HG03045 (cell line): ENCODE data around the gene KIRREL2.
"Not testable (repeated sequence)": the region's sequence is repeated elsewhere in the genome, so short reads cannot be mapped to it uniquely, and the experiment has no call there.

Experiments used
- ATAC-seq: cut with Tn5 transposase; IDR thresholded peaks from one replicate; pipeline ENCODE4 v1.9.1; 2021; ENCODE audit warnings: mild to moderate bottlenecking, moderate library complexity; ENCODE audit not compliant: unreplicated experiment

KIRREL2 gene

DNA sequence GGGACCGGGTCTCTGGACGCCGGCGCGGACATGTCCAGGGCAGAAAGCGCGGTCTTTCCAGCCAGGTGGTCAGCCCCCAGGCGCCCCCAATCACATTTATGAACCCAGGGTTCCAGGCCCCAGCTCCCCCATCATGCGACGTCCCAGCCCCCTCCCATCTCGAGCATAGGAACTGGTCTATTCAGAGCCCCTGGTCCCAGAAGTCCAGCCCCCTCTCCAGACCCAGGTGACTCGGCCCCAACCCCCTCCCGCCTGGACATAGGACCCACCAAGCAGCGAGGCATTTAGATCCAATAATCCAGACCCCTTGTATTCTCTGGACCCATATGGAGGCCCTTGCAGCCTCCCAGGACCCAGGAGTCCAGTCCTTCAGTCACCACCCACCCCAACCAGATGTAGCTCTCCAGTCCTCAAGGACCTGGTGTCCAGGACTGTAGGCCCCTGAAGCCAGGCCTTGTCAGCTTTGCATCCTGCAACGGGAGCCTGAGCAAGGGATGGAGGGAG, 12.2 kb downstream of the KIRREL2 start:
- ATAC-seq: no peak

DNA sequence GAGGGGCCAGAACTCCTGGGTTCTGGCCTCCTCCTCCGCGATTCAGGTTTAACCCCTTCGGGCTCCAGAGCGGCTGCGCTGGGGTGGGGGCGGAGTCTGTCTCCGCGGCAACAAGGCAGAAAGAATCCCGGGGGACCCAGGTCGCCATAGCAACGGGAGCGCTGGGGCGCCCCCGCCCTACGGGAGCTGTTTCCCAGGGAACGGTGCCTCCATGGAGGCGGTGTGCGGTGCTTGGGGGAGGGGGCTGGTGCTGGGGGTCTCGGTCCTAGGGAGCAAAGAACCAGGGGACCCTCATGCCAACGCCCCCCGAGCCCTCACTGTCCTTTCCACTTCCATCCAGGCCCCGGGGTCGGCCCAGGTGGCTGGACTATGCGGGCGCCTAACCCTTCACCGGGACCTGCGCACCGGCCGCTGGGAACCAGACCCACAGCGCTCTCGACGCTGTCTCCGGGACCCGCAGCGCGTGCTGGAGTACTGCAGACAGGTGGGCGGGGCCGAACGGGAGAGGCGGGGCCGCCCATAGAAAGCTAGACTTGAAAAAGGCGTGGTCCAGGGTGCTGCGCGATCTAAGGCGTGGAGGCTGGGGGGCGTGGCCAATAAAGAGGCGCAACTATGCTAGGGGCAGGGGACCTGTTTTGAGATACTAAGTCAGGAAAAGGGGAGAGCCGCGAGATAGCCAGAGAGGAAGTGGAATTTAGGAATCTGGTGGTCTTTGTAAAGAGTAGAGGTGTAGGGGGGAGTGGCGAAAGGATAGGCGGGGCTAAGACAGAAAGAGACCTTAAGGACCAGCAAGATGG, 12.8 kb downstream of the KIRREL2 start:
- no peak for ATAC-seq

DNA sequence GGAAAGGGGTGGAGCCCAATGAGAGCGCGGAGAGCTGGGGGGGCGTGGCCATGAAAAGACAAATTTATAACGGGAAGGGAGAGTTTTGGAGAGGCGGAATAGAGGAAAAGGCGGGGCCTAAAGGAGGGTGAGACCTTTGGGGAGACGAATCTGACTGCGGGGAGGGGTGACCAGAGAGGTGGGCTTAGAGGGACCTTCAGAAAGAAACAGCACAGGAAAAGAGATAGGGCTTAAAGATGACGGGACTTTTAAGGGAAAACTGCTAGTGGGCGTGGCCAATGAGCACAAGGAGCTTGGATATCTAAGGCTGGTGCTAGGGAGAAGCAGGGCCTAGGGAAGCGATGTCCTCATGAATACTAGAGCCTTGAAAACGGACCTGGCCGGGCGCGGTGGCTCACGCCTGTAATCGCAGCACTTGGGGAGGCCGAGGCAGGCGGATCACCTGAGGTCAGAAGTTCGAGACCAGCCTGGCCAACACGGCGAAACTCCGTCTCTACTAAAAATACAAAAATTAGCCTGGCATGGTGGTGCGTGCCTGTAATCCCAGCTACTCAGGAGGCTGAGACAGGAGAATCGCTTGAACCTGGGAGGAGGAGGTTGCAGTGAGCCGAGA, 13.5 kb downstream of the KIRREL2 start:
- not testable (repeated sequence) for ATAC-seq

DNA sequence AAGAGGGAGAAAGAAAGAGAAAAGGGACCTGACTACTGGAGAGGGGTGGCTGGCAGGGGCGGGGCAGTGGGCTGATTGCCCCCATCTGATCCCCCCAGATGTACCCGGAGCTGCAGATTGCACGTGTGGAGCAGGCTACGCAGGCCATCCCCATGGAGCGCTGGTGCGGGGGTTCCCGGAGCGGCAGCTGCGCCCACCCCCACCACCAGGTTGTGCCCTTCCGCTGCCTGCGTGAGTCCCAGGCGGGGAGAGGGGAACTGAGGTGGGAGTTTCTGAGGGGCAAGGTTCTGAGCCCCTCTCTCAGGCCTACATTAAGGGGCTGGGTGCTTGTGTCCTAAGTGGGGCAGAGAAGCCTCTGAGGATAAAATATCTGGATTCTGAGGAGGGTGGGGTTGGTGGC, 14.1 kb downstream of the KIRREL2 start:
- ATAC-seq: no peak

DNA sequence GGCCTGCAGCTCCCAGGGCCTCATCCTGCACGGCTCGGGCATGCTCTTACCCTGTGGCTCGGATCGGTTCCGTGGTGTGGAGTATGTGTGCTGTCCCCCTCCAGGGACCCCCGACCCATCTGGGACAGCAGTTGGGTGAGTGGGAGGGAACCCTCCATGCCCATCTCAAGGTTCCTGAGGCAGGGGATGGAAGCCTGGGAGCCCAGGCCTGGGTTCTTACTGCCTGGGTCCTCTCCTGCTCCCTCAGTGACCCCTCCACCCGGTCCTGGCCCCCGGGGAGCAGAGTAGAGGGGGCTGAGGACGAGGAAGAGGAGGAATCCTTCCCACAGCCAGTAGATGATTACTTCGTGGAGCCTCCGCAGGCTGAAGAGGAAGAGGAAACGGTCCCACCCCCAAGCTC, 14.9 kb downstream of the KIRREL2 start:
- ATAC-seq: no peak

DNA sequence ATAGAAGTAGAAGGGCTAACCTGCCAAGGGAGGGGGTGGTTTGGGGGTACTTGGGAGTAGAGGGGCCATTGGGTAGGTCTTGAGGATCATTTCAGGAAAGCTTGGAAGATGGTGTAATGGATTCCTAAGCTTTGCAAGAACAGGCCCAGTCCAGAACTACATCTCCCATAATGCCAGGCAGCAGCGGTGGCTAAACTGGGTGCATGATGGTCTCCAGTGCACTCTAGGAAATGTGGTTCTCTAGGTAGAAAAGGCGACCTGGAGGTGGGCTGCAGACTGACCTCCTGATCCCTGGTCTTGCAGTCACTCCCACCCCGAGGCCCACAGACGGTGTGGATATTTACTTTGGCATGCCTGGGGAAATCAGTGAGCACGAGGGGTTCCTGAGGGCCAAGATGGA, 15.5 kb downstream of the KIRREL2 start:
- no peak for ATAC-seq

DNA sequence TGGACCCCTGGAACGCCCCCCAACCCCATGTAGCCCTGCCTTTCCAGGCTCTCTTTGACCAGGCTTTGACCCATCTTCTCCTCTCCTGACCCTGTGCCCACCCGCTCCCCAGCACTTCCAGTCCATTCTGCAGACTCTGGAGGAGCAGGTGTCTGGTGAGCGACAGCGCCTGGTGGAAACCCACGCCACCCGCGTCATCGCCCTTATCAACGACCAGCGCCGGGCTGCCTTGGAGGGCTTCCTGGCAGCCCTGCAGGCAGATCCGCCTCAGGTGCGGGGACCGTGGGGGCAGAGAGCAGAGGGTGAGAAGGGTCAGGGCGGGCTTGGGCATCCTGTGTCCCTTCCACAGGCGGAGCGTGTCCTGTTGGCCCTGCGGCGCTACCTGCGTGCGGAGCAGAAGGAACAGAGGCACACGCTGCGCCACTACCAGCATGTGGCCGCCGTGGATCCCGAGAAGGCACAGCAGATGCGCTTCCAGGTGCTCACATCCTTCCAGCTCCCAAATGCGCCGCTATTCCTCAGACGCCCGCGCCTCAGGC, 17.8 kb downstream of the KIRREL2 start:
- no peak for ATAC-seq

DNA sequence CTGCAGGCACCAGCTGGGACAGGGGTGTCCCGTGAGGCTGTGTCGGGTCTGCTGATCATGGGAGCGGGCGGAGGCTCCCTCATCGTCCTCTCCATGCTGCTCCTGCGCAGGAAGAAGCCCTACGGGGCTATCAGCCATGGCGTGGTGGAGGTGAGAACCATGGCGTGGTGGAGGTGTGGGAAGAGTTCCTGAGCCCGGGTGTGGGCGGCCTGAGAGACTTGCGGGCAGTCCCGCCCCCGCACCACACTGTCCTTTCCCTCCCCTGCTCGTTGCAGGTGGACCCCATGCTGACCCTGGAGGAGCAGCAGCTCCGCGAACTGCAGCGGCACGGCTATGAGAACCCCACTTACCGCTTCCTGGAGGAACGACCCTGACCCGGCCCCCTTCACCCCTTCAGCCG, 22.4 kb downstream of the KIRREL2 start:
- no peak for ATAC-seq

DNA sequence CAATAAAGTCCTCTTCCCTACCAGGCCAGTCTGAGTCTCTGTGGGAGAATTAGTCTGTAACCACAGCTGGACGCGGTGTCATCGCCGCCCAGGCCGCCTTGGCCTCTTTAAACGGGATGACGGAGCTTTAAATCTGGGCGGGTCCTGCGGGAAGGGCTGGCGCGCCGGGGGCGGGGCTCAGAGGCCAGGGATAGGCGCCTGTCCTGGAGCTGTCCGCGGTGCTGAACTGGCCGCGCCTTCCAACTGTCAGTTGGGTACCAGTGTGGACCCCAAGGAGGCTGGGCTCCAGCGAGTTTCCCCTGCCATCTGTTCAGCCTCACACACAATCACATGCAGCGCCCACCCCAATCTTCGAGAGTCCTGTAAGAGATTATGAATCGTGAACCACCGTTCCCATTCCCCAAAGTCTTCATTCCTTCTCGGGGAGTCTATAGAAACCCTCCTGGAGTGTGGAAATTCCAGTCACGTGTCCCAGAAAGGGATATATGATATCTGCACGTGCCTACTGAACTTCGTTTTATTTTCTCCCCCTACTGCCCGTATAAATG, 23.1 kb downstream of the KIRREL2 start:
- ATAC-seq: no peak

DNA sequence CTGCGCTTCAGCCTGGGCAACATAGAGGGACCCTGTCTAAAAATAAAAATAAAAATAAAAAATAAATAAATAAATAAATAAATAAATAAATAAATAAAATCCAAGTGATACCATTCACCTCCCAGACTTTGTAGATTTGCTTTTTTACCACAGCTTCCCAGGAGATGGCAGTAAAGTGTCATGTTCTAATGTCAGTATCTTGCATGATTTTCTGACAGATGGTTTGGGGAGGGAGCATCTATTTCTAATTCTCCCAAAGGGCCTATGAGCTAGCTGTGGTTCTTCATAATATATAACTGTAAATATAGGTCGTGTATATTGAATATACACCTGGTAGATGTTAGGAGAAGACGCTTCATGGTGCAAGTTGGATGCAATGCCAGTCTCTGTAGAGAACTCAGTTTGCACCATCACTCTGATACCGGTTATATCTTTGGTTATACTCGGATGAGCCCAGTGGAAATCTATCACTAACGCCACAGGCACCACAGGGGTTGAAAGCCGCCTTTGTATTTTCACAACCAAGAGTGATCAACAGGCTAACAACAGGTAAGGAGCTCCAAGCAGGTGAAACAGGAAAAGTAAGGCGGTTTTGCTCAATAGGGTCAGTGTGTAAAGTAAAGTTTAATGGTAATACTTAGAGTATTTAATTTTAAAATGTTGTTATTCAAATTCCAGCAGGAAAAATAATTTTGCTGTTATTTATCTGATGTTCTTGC, 25.6 kb downstream of the KIRREL2 start:
- ATAC-seq: no peak

DNA sequence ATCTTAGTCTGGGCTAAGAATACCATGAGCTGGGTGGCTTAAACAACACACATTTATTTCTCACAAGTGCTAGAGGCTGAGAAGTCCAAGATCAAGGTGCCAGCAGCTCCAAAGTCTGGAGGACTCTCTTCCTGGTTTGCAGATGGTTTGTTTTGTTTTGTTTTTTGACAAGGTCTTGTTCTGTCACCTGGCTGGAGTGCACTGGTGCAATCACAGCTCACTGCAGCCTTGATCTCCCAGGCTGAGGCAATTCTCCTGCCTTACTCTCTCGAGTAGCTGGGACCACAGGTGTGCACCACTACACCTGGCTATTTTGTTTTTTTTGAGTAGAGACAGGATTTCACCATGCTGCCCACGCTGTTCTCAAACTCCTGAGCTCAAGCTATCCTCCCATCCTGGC, 27.2 kb downstream of the KIRREL2 start:
- ATAC-seq: no peak

DNA sequence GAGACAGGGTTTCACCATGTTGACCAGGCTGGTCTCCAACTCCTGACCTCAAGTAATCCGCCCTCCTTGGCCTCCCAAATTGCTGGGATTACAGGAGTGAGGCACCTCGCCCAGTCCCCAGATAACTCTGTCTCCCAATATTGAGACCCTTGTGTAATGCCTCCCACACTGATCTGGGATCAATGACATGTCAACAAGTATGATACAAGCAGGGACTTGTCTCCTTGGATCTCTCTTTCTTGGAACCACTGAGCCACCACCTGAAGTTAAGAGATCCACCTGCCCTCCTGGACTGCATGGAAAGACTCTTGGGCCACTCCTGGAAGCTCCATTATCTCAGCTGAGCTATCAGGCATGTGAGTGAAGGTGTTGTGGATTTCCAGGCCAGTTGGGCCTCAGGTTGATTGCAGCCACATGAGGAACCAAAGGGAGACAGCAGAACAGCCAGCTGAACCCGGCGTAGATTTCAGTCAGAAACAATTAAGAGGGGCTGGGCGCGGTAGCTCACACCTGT, 28.6 kb downstream of the KIRREL2 start:
- no peak for ATAC-seq

DNA sequence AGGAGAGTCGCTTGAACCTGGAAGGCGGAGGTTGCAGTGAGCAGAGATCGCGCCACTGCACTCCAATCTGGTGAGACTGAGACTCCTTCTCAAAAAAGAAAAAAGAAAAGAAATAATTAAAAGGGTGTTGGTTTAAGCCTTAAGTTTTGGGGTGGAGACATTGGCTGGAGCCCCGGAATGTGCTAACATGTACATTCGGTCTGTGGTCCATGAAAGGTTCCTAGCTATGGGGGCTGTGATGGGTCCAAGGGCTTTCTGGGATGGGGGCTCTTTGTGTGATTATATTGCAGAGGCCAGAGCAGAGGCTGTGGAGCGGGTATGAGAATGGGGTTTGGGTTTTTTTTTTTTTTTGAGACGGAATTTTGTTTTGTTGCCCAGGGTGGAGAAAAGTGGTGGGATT, 29.2 kb downstream of the KIRREL2 start:
- ATAC-seq: no peak

DNA sequence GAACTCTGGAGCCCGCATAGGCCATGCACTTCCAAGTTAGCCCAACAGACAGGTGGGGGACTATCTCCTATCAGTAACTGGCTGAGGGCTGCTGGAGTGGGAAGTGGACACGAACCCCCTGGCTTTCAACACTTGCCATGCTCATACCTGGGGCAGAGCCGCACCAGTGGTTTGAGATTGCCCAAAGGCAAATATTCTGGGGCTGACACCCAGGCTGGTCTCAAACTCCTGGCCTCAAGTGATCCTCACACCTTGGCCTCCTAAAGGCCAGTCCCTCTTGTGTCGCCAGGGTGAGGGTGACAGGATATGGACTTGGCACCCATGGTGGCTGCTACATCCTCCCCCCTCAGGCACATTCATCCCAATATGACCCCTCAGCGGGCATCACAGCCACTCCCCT, 30.5 kb downstream of the KIRREL2 start:
- ATAC-seq: no peak

DNA sequence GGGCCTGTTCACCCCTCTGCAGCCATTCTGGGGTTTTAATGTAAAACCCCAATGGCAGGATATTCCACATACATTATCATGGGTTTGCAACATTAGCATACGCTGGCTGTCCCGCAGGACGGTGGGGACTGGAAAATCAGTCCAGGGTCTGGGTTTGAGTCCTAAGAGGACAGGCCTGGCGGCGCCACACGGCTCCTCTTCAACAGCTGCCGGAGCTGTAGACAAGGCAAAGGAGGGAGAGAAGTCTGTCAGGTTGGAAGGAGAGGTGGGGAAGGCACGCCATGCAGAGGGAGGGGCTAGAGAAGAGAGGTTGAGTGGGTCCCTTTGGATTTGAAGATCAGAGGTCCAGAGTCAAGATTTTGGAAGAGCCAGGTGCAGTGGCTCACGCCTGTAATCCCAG, 31.7 kb downstream of the KIRREL2 start:
- no peak for ATAC-seq

DNA sequence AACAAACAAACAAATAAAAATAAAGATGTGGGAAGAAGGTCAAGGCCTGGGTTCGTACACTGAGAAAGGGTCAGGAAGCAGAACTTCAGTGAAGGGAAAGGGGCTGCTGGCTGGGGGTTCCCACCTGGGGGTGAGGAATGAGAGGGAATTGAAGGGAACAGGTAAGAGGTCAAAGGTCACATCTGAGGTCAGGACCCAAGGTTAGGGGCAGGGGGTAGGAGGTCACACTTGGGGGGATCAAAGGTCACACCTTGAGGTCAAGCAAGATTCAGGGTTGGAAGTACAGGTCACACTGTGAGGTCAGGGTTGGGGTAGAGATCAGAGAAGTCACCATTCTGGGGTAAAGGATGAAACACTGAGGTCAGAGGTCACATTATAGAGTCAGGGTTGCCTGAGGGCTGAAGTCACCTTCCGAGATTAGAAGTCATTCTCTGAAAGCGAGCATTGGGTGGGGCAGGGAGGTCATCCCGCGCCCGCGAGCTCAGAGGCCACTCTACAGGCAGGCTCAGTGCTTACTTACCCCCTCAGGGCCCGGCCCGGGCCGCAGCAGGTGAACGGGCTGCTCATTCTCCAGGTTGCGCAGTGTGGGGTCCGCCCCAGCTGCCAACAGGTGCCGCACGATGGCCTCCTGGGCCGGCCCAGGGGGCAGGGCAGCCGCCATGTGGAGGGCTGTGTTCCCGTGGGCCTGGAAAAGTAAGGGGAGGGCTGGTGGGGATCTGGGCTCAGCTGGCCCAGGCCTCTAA, 32.8 kb downstream of the KIRREL2 start:
- no peak for ATAC-seq

DNA sequence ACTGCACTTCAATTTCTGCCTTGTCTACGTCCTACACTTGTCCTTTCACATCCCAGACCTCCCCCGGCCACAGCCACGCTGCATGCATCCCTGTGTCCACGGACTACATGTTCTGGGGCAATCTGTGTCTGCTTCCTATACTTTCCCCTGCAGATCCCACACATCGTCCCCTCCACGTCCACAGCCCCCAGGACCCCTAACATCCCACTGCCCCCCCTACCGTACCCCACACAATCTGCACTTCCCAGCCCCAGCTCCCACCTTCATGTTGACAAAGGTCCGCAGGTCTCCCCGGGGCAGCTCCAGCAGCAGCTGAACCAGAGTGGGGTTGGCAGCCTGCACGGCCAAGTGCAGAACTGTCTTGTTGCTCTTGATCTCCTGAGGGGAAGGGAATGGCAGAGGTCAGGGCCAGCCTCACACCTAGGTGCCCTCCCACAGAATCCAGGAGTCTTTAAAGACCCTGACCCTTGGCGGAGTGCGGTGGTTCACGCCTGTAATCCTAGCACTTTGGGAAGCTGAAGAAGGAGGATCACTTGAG, 33.5 kb downstream of the KIRREL2 start:
- ATAC-seq: no peak

DNA sequence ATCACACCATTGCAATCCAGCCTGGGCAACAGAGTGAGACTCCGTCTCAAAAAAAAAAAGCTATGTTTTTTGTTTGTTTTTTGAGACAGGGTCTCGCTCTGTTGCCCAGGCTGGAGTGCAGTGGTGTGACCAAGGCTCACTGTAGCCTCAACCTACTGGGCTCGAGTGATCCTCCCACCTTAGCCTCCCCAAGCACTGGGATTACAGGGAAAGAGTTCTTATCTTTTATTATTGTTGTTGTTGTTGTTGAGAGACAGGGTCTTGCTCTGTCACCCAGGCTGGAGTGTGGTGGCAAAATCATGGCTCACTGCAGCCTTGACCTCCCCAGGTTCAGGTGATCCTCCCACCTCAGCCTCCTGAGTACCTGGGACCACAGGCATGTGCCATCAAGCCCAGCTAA, 35.1 kb downstream of the KIRREL2 start:
- ATAC-seq: not testable (repeated sequence)

DNA sequence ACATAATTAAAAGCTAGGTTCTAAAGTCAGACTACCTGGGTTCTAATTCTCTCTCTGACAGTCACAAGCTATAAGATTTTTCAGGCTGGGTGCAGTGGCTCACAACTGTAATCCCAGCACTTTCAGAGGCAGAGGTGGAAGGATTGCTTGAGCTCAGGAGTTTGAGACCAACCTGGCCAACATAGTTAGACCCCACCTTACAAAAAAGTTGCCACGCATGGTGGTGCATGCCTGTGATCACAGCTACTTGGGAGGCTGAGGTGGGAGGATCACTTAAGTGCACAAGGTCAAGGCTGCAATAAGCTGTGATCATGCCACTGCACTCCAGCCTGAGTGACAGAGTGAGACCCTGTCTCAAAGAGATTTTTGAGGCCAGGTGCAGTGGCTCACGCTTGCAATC, 37.6 kb downstream of the KIRREL2 start:
- ATAC-seq: no peak
